Stomach (tissue), 9 donors: Measurements from ENCODE around the gene AVPR2. TPM values are rescaled to one million over a fixed set of nuclear protein-coding genes. Genes with fewer than 3 reads are reported as not detected.

Source experiments
- DNase-seq, 2 donors: peaks; one replicate each; pipeline versions ENCODE4 v3.0.0 to v3.0.0-alpha.2; 2013 to 2019
- H3K27ac ChIP-seq, 5 donors: fragments of 200-600 bp in 4 of 5; sonication (generic) in 4 of 5; one replicate each; pipeline ENCODE4 v1.5.1; 2013 to 2019; ENCODE audit warnings: mild to moderate bottlenecking in 1 of 5, moderate library complexity in 1 of 5
- H3K27me3 ChIP-seq, 3 donors: fragments of 200-600 bp; sonication (generic); one replicate each; pipeline ENCODE4 v1.5.1; 2017 to 2019; ENCODE audit warnings: mixed run types in 1 of 3
- H3K36me3 ChIP-seq, 4 donors: fragments of 200-600 bp; sonication (generic); 1 replicate in 3 of 4; 2 replicates in 1 of 4; pipeline ENCODE4 v1.5.1; 2016 to 2019
- H3K4me1 ChIP-seq, 4 donors: fragments of 200-600 bp; sonication (generic); one replicate each; pipeline ENCODE4 v1.5.1; 2016 to 2019
- H3K4me3 ChIP-seq, 4 donors: fragments of 200-600 bp; sonication (generic) in 3 of 4; one replicate each; pipeline ENCODE4 v1.5.1; 2016 to 2019; ENCODE audit warnings: mild to moderate bottlenecking in 1 of 4
- H3K9me3 ChIP-seq, 4 donors: fragments of 200-600 bp; sonication (generic); one replicate each; pipeline ENCODE4 v1.5.1; 2016 to 2019
- EP300 ChIP-seq: sonication (generic); formaldehyde crosslinking; IDR thresholded peaks from one replicate; pipeline ENCODE4 v1.6.1; 2017; ENCODE audit warnings: antibody characterized with exemption
- POLR2A ChIP-seq, 4 donors: fragments of 450-650 bp; IDR thresholded peaks; one replicate each; pipeline ENCODE4 v1.6.1; 2016; ENCODE audit warnings: antibody characterized with exemption in 4 of 4, control low read depth in 2 of 4, mild to moderate bottlenecking in 1 of 4, moderate library complexity in 1 of 4
- POLR2AphosphoS5 ChIP-seq, 3 donors: sonication (generic); formaldehyde crosslinking; IDR thresholded peaks; one replicate each; pipeline ENCODE4 v1.6.1; 2016; ENCODE audit warnings: antibody characterized with exemption in 3 of 3
- WGBS, 5 donors: extraction: QIAGEN DNeasy Blood & Tissue Kit in 3 of 5; methylation state at CpG; one replicate each; pipeline versions ENCODE4 v1.1.5 to v1.1.7; 2013 to 2018; 5-methylcytosine and 5-hydroxymethylcytosine counted together
- intact Hi-C: fragments of 100-400 bp; cut with DNase I; formaldehyde crosslinking; loops from one replicate; pipeline ENCODE4 v1.15.1; 2023; ENCODE audit warnings: low total_unique reads
- polyA plus RNA-seq, 3 donors: library from polyadenylated mRNA; stranded (reverse); fragments of 200-250 nt; gene quantifications; one replicate each; pipeline ENCODE4 v1.2.3, GENCODE V29; 2013
- total RNA-seq, 5 donors: library from RNA; depleted of rRNA; stranded (reverse); fragments of >200 nt; gene quantifications; one replicate each; pipeline versions ENCODE4 v1.1.0 to v1.2.3, GENCODE V29; 2014 to 2016
- TF ChIP-seq, protein P1 (sequence below), 7 experiments: fragments of 450-650 bp in 4 of 7; fragments of 200-600 bp in 3 of 7; sonication (generic) in 3 of 7; IDR thresholded peaks; one replicate each; pipeline ENCODE4 v1.5.1; 2016 to 2019; ENCODE audit warnings: antibody characterized with exemption in 7 of 7, control low read depth in 2 of 7, mild to moderate bottlenecking in 1 of 7
- donor health status: healthy with polysubstance abuse.
- donor health status: Bipolar disorder and iron deficiency.
- donor health status: healthy.

AVPR2 gene
- total and polyA plus RNA-seq, 8 donors, result 0.19 to 1.4 (median 0.72) TPM; not detected in 4

DNA sequence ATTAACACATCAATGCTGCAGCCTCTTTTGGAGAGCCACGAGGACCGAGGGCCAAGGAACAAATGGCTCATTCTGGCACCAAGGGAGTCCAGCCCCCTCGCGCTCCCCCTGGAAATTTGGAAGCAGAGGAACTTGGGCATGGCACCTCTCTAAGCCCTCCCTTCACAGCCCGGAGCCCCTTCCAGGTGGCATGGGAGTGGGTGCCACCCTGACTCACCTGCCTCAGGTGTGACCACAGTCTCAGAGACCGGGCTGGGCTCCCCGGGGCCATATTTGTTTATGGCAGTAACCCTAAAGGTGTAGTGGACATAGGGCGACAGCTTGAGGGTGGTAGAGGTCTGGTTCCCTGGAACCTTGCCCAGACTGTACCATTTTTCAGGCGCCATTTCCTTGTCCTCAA, 37.3 kb upstream of the AVPR2 start:
- Histone ChIP-seq H3K27me3 (peaks cover 0 to 37% (median 23%) of the 10 kb centered on the region in 3 donors), H3K4me1 (no peaks in the 10 kb centered on the region), H3K36me3 (no peaks in the 10 kb centered on the region), H3K9me3 (peaks cover 0 to 5% (median 0%) of the 10 kb centered on the region in 4 donors), H3K27ac (no peak overlapping the region), H3K4me3 (no peak overlapping the region)
- WGBS, 5 donors, result 72 to 82% (median 77%) methylated on average over 7 to 9 of the region's 9 CpGs
- TF ChIP-seq, protein P1, sequence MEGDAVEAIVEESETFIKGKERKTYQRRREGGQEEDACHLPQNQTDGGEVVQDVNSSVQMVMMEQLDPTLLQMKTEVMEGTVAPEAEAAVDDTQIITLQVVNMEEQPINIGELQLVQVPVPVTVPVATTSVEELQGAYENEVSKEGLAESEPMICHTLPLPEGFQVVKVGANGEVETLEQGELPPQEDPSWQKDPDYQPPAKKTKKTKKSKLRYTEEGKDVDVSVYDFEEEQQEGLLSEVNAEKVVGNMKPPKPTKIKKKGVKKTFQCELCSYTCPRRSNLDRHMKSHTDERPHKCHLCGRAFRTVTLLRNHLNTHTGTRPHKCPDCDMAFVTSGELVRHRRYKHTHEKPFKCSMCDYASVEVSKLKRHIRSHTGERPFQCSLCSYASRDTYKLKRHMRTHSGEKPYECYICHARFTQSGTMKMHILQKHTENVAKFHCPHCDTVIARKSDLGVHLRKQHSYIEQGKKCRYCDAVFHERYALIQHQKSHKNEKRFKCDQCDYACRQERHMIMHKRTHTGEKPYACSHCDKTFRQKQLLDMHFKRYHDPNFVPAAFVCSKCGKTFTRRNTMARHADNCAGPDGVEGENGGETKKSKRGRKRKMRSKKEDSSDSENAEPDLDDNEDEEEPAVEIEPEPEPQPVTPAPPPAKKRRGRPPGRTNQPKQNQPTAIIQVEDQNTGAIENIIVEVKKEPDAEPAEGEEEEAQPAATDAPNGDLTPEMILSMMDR (IDR thresholded peaks at IDR 0.05), result no peak
- TF ChIP-seq POLR2A (IDR thresholded peaks at IDR 0.05), result no peak
- no peak for TF ChIP-seq EP300
- TF ChIP-seq POLR2AphosphoS5 (IDR thresholded peaks at IDR 0.05), result no peak
- DNase-seq, result no peak
- intact Hi-C loops, result no loop called here

DNA sequence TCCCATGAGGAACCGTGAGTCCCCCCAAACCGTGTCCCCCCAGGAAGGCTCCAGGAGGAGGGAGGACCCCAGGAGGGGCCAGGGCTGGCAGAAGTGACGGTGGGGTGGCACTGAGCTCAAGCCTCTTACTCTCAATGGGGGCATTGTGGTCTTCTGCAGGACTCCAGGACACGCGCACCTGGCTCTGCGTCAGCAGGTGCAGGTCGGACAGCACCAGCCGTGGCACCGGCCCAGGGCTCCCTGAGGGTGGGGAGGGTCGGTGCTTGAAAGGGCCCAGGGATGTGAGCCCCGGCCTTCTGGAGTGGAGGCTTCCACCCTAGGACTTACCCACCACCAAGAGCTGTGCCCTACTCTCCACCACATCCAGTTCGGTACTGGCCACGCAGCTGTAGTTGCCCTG, 36.8 kb upstream of the AVPR2 start:
- Histone ChIP-seq H3K4me1 (no peaks in the 10 kb centered on the region), H3K4me3 (no peak overlapping the region), H3K36me3 (no peaks in the 10 kb centered on the region), H3K27ac (no peak overlapping the region), H3K27me3 (peaks cover 0 to 38% (median 19%) of the 10 kb centered on the region in 3 donors), H3K9me3 (peaks cover 0 to 5% (median 0%) of the 10 kb centered on the region in 4 donors)
- intact Hi-C loops, result no loop called here
- WGBS, 5 donors, result 67 to 100% (median 85%) methylated on average over 2 to 13 of the region's 13 CpGs
- TF ChIP-seq POLR2AphosphoS5 (IDR thresholded peaks at IDR 0.05), result no peak
- TF ChIP-seq, protein P1 (IDR thresholded peaks at IDR 0.05), result no peak
- no peak for TF ChIP-seq POLR2A (IDR thresholded peaks at IDR 0.05)
- TF ChIP-seq EP300, result no peak
- DNase-seq, result no peak

DNA sequence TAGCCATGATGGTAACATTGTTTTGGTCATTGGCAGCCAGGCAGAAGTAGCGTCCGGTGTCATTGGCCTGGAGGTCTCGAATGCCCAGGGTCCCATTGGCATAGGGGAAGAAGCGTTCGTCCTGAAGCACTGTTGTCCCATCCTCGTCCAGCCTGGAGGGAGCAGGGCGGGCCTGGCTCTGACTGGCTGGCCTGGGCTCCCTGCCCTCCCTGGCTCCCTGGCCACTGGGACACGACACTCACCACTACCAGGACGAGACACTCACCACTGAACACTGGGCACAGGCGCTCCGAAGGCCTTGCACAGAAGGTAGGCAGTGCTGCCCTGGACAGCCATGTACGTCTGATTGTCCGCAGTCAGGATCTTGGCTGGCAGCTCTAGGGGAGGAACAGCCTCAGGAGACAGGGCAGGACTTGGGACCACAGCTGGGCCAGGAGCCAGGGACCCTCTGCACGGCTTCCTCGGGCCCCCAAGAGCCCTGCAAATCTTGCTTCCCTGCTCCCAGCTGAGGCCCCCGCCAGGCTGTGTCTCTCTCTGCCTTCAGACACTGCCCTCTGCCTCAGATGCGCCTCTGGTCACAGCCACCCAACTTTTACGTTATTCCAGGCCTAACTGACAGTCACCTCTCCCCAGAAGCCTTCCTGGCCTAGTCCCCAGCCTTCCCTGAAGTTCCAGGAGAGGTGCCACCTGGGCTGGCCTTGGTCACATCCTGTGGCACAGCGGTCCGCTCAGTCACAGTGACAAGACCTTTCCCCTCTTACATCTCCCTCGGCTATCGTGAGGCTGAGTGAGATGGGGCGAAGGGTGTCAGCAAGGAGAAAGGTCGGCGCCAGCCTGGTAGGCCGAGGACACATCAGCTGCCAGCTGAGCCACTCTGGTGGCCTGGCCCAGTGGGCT, 35.6 kb upstream of the AVPR2 start:
- DNase-seq, result no peak
- Histone ChIP-seq H3K36me3 (no peaks in the 10 kb centered on the region), H3K9me3 (peaks cover 0 to 5% (median 0%) of the 10 kb centered on the region in 4 donors), H3K4me1 (no peaks in the 10 kb centered on the region), H3K27me3 (peaks cover 0 to 38% (median 19%) of the 10 kb centered on the region in 3 donors), H3K27ac (no peak overlapping the region), H3K4me3 (no peak overlapping the region)
- intact Hi-C loops, result no loop called here
- WGBS, 5 donors, result 85 to 90% (median 86%) methylated on average over 16 to 26 of the region's 26 CpGs
- TF ChIP-seq POLR2AphosphoS5 (IDR thresholded peaks at IDR 0.05), result no peak
- TF ChIP-seq, protein P1 (IDR thresholded peaks at IDR 0.05), result no peak
- TF ChIP-seq EP300, result no peak
- TF ChIP-seq POLR2A (IDR thresholded peaks at IDR 0.05), result no peak

DNA sequence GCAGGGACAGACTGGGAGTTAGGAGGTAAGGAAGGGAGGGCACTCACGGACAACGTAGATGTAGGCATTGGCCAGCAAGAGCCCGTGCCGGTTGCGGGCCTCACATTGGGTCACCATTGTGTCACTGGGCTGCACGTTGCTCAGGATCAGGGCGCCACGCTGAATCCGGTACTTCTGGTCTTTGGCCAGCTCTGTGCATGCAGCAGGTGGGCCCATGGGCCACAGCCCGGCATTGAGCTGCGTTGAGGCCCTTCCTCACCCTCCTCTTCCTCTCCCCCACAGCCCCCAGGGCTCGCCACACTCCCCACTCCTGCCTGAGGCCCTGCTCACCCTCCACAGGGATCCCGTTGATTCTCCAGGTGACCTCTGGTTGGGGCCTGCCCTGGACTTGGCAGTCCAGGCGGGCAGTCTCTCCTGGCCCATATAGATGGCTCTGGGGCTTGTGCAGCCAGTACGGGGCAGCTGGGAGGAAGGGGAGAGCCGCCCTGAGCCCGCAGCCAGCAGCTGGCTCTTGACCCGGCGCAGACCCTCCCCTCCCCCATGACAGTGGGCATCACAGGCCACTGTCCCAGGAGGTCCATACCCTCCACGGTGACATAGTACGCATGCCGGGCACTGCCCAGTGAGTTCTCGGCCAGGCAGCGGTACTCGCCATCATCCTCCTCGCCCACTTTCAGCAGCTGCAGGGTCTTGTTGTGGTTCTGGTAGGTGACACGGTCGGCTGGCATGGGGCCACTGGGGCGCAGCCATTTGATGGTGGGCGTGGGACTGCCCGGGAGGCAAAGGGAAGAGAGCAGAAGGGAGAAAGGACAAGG, 34.8 kb upstream of the AVPR2 start:
- no peak for DNase-seq

More for the DNA sequence above, 34.8 kb upstream of the AVPR2 start:
- Histone ChIP-seq H3K36me3 (no peaks in the 10 kb centered on the region), H3K27me3 (peaks cover 0 to 37% (median 19%) of the 10 kb centered on the region in 3 donors), H3K4me1 (no peaks in the 10 kb centered on the region), H3K9me3 (peaks cover 0 to 5% (median 0%) of the 10 kb centered on the region in 4 donors), H3K27ac (no peak overlapping the region), H3K4me3 (no peak overlapping the region)
- intact Hi-C loops, result no loop called here
- TF ChIP-seq, protein P1 (IDR thresholded peaks at IDR 0.05), result no peak
- TF ChIP-seq POLR2A (IDR thresholded peaks at IDR 0.05), result no peak
- no peak for TF ChIP-seq EP300
- TF ChIP-seq POLR2AphosphoS5 (IDR thresholded peaks at IDR 0.05), result no peak
- WGBS, 5 donors, result 84 to 90% (median 87%) methylated on average over 14 to 31 of the region's 31 CpGs
